ENCODE data around the gene NET1. TPM values are rescaled to one million over a fixed set of nuclear protein-coding genes. Genes with fewer than 3 reads are reported as not detected.

Gene NET1
- total RNA-seq, 8 experiments from 2014 or later, result 11.8 to 78.8 (median 23.4) TPM

- in situ Hi-C loops (cut with MboI; ENCODE audit: low pct_unique_long_range_greater_than_20kb in 2 of 9, low sequenced_read_pairs in 9 of 9, unreplicated experiment in 9 of 9), result no loop called here
- no peak for ATAC-seq (replicated peaks in 6 of 8)
- peaks cover 0 to 7% of the 10 kb centered on the region in 2 donors for H3K4me1 ChIP-seq (replicated peaks in 1 of 2)
- no peak overlapping the region for H3K27ac ChIP-seq
- 70 to 92% (median 86%) methylated on average over 2 to 11 of the region's 14 CpGs; no CpG with 5 or more reads in 3 of the 10 experiments for WGBS, 10 experiments
- no peak overlapping the region for H3K4me3 ChIP-seq
Measured at GRCh38 chr10:5485290-5485689, 72.9 kb downstream of the NET1 start.

- in situ Hi-C loops (cut with MboI; ENCODE audit: low pct_unique_long_range_greater_than_20kb in 2 of 9, low sequenced_read_pairs in 9 of 9, unreplicated experiment in 9 of 9), result no loop called here
Measured at GRCh38 chr10:5485948-5486852, 73.8 kb downstream of the NET1 start.

GRCh38 chr10:5486853-5487235, 74.5 kb downstream of the NET1 start:
- in situ Hi-C loops (cut with MboI; ENCODE audit: low pct_unique_long_range_greater_than_20kb in 2 of 9, low sequenced_read_pairs in 9 of 9, unreplicated experiment in 9 of 9), result no loop called here
- Histone ChIP-seq H3K4me1 (replicated peaks in 1 of 2) (peaks cover 0 to 7% of the 10 kb centered on the region in 2 donors), H3K27ac (no peak overlapping the region), H3K4me3 (no peak overlapping the region)
- peak in 3 of 8 experiments; percentile 60 to 95 (median 83) for ATAC-seq (replicated peaks in 6 of 8)
- 43 to 90% (median 83%) methylated on average over 1 to 2 of the region's 9 CpGs; no CpG with 5 or more reads in 6 of the 10 experiments for WGBS, 10 experiments

More at GRCh38 chr10:5485948-5486852, 73.8 kb downstream of the NET1 start:
- Histone ChIP-seq H3K4me1 (replicated peaks in 1 of 2) (peaks cover 0 to 7% of the 10 kb centered on the region in 2 donors), H3K4me3 (no peak overlapping the region), H3K27ac (no peak overlapping the region)
- WGBS, 10 experiments, result 53 to 100% (median 83%) methylated on average over 1 to 2 of the region's 13 CpGs; no CpG with 5 or more reads in 5 of the 10 experiments
- ATAC-seq (replicated peaks in 6 of 8), result peak in 4 of 8 experiments; percentile 9 to 59 (median 36)

GRCh38 chr10:5488272-5489161, 76.2 kb downstream of the NET1 start:
- Histone ChIP-seq H3K4me1 (replicated peaks in 1 of 2) (peaks cover 0 to 7% of the 10 kb centered on the region in 2 donors), H3K27ac (no peak overlapping the region), H3K4me3 (no peak overlapping the region)
- ATAC-seq (replicated peaks in 6 of 8), result no peak
- in situ Hi-C loops (cut with MboI; ENCODE audit: low pct_unique_long_range_greater_than_20kb in 2 of 9, low sequenced_read_pairs in 9 of 9, unreplicated experiment in 9 of 9), result no loop called here
- WGBS, 10 experiments, result 76 to 100% (median 84%) methylated on average over 1 to 12 of the region's 27 CpGs; no CpG with 5 or more reads in 1 of the 10 experiments

GRCh38 chr10:5490032-5490431, 77.7 kb downstream of the NET1 start:
- H3K4me3 ChIP-seq, result no peak overlapping the region
- WGBS, 10 experiments, result 60 to 100% (median 90%) methylated on average over 1 to 4 of the region's 4 CpGs; no CpG with 5 or more reads in 1 of the 10 experiments
- H3K27ac ChIP-seq, result no peak overlapping the region
- ATAC-seq (replicated peaks in 6 of 8), result no peak
- peaks cover 0 to 7% of the 10 kb centered on the region in 2 donors for H3K4me1 ChIP-seq (replicated peaks in 1 of 2)
- in situ Hi-C loops (cut with MboI; ENCODE audit: low pct_unique_long_range_greater_than_20kb in 2 of 9, low sequenced_read_pairs in 9 of 9, unreplicated experiment in 9 of 9), result no loop called here

GRCh38 chr10:5490698-5491464, 78.5 kb downstream of the NET1 start:
- Histone ChIP-seq H3K4me3 (no peak overlapping the region), H3K27ac (no peak overlapping the region), H3K4me1 (replicated peaks in 1 of 2) (peaks cover 0 to 3% of the 10 kb centered on the region in 2 donors)
- WGBS, 10 experiments, result 56 to 100% (median 74%) methylated on average over 1 to 7 of the region's 10 CpGs; no CpG with 5 or more reads in 2 of the 10 experiments
- no peak for ATAC-seq (replicated peaks in 6 of 8)
- in situ Hi-C loops (cut with MboI; ENCODE audit: low pct_unique_long_range_greater_than_20kb in 2 of 9, low sequenced_read_pairs in 9 of 9, unreplicated experiment in 9 of 9), result no loop called here

GRCh38 chr10:5491477-5491876, 79.1 kb downstream of the NET1 start:
- WGBS, 10 experiments, result 20 to 100% (median 80%) methylated on average over 1 to 4 of the region's 7 CpGs; no CpG with 5 or more reads in 4 of the 10 experiments
- Histone ChIP-seq H3K4me1 (replicated peaks in 1 of 2) (no peaks in the 10 kb centered on the region), H3K4me3 (no peak overlapping the region), H3K27ac (no peak overlapping the region)
- ATAC-seq (replicated peaks in 6 of 8), result no peak
- in situ Hi-C loops (cut with MboI; ENCODE audit: low pct_unique_long_range_greater_than_20kb in 2 of 9, low sequenced_read_pairs in 9 of 9, unreplicated experiment in 9 of 9), result no loop called here

GRCh38 chr10:5492322-5492855, 80.0 kb downstream of the NET1 start:
- Histone ChIP-seq H3K4me3 (no peak overlapping the region), H3K27ac (no peak overlapping the region), H3K4me1 (replicated peaks in 1 of 2) (no peaks in the 10 kb centered on the region)
- no peak for ATAC-seq (replicated peaks in 6 of 8)
- in situ Hi-C loops (cut with MboI; ENCODE audit: low pct_unique_long_range_greater_than_20kb in 2 of 9, low sequenced_read_pairs in 9 of 9, unreplicated experiment in 9 of 9), result no loop called here
- 40 to 100% (median 65%) methylated on average over 1 of the region's 4 CpGs; no CpG with 5 or more reads in 6 of the 10 experiments for WGBS, 10 experiments

GRCh38 chr10:5492929-5493576, 80.7 kb downstream of the NET1 start:
- Histone ChIP-seq H3K27ac (no peak overlapping the region), H3K4me3 (no peak overlapping the region), H3K4me1 (replicated peaks in 1 of 2) (no peaks in the 10 kb centered on the region)
- whole genome bisulfite sequencing, 10 experiments, result 60 to 100% (median 76%) methylated on average over 1 to 4 of the region's 13 CpGs; no CpG with 5 or more reads in 6 of the 10 experiments
- in situ Hi-C loops (cut with MboI; ENCODE audit: low pct_unique_long_range_greater_than_20kb in 2 of 9, low sequenced_read_pairs in 9 of 9, unreplicated experiment in 9 of 9), result no loop called here
- no peak for ATAC-seq (replicated peaks in 6 of 8)

- ATAC-seq (replicated peaks in 6 of 8), result peak in 4 of 8 experiments; percentile 18 to 61 (median 26)
- in situ Hi-C loops (cut with MboI; ENCODE audit: low pct_unique_long_range_greater_than_20kb in 2 of 9, low sequenced_read_pairs in 9 of 9, unreplicated experiment in 9 of 9), result no loop called here
- no peaks in the 10 kb centered on the region for H3K4me1 ChIP-seq (replicated peaks in 1 of 2)
- WGBS, 10 experiments, result 33 to 83% (median 80%) methylated on average over 1 of the region's 3 CpGs; no CpG with 5 or more reads in 6 of the 10 experiments
- H3K27ac ChIP-seq, result no peak overlapping the region
- no peak overlapping the region for H3K4me3 ChIP-seq
Measured at GRCh38 chr10:5493691-5494090, 81.3 kb downstream of the NET1 start.

- H3K4me1 ChIP-seq (replicated peaks in 1 of 2), result no peaks in the 10 kb centered on the region
- H3K27ac ChIP-seq, result no peak overlapping the region
- WGBS, 10 experiments, result 50 to 100% (median 67%) methylated on average over 1 to 6 of the region's 8 CpGs; no CpG with 5 or more reads in 5 of the 10 experiments
- in situ Hi-C loops (cut with MboI; ENCODE audit: low pct_unique_long_range_greater_than_20kb in 2 of 9, low sequenced_read_pairs in 9 of 9, unreplicated experiment in 9 of 9), result no loop called here
- no peak overlapping the region for H3K4me3 ChIP-seq
- ATAC-seq (replicated peaks in 6 of 8), result no peak
Measured at GRCh38 chr10:5494611-5495010, 82.3 kb downstream of the NET1 start.
